K562 (cell line): ENCODE measurements around the gene SSU72. TPM values are rescaled to one million over a fixed set of nuclear protein-coding genes. Genes with fewer than 3 reads are reported as not detected.

ENCODE experiments used
- ELF1 ChIP-seq: fragments of 200-800 bp; sonication (Bioruptor generic); IDR thresholded peaks from 2 replicates; pipeline ENCODE4 v1.6.1; 2016; ENCODE audit warnings: missing genetic modification characterization, missing compliant biosample characterization
- ELF4 ChIP-seq: fragments of 450-650 bp; formaldehyde crosslinking; IDR thresholded peaks from 2 replicates; pipeline ENCODE4 v1.4.0; 2022; ENCODE audit warnings: missing genetic modification characterization
- JUN ChIP-seq, 2 experiments: sonication (generic) in 1 of 2; formaldehyde crosslinking in 1 of 2; IDR thresholded peaks; 2 replicates each; pipeline versions ENCODE4 v1.6.1 to v1.8.0; 2012 to 2022; ENCODE audit warnings: borderline replicate concordance in 2 of 2, mild to moderate bottlenecking in 2 of 2, improper control_type of control experiment in 1 of 2, low read depth in 1 of 2, low read length in 1 of 2, missing genetic modification reagents in 1 of 2
- PHB2 ChIP-seq: fragments of 450-650 bp; IDR thresholded peaks from 2 replicates; pipeline ENCODE4 v1.6.1; 2017; ENCODE audit warnings: low read depth
- TAF15 ChIP-seq: fragments of 200-400 bp; formaldehyde crosslinking; IDR thresholded peaks from 2 replicates; pipeline ENCODE4 v1.6.1; 2017; ENCODE audit warnings: mild to moderate bottlenecking, low read depth, low read length, moderate library complexity
- TEAD4 ChIP-seq, 2 experiments: sonication (generic) in 1 of 2; formaldehyde crosslinking in 1 of 2; IDR thresholded peaks; 2 replicates each; pipeline versions ENCODE4 v1.6.1 to v1.8.0; 2012 to 2022; ENCODE audit warnings: borderline replicate concordance in 1 of 2, inconsistent platforms in 1 of 2, low read length in 1 of 2, mild to moderate bottlenecking in 1 of 2, missing genetic modification reagents in 1 of 2
- ZKSCAN8 ChIP-seq: fragments of 200-800 bp; sonication (Bioruptor generic); IDR thresholded peaks from 2 replicates; pipeline ENCODE4 v1.6.1; 2016; ENCODE audit warnings: missing genetic modification characterization, missing compliant biosample characterization
- ZNF133 ChIP-seq: fragments of 250-450 bp; sonication (Bioruptor Pico); IDR thresholded peaks from 2 replicates; pipeline ENCODE4 v1.4.0; 2020; ENCODE audit warnings: mild to moderate bottlenecking
- ZNF143 ChIP-seq: sonication (generic); formaldehyde crosslinking; IDR thresholded peaks from 2 replicates; pipeline ENCODE4 v1.9.0; 2022; ENCODE audit warnings: mild to moderate bottlenecking, missing genetic modification reagents
- ZNF175 ChIP-seq: fragments of 200-800 bp; sonication (Bioruptor generic); IDR thresholded peaks from 2 replicates; pipeline ENCODE4 v1.6.1; 2016; ENCODE audit warnings: low read depth, mild to moderate bottlenecking, missing genetic modification characterization, missing compliant biosample characterization
- ZNF316 ChIP-seq: fragments of 450-650 bp; IDR thresholded peaks from 2 replicates; pipeline ENCODE4 v1.6.1; 2016
- polyA plus RNA-seq, 8 experiments: library from polyadenylated mRNA; depleted of rRNA in 4 of 8; stranded (reverse) in 5 of 8; unstranded in 3 of 8; fragments of >200 nt; fragmentation: Nextera tagmentation in 2 of 8; fragmentation: Illumina TruSeq in 1 of 8; extraction: Ambion mirVana in 2 of 8; extraction: Trizol in 1 of 8; gene quantifications; 2 replicates each; pipeline versions ENCODE4 v1.2.1 to v1.2.3, GENCODE V29; 2011 to 2014; ENCODE audit warnings: inconsistent platforms in 1 of 8, missing spikeins in 1 of 8
- total RNA-seq, 7 experiments: library from RNA; depleted of rRNA in 6 of 7; stranded (reverse); fragments of >200 nt in 6 of 7; fragmentation: Illumina TruSeq in 2 of 7; extraction: Trizol in 2 of 7; gene quantifications; 2 replicates each; pipeline versions ENCODE4 v1.2.1 to v1.2.3, GENCODE V29; 2011 to 2021; ENCODE audit warnings: low replicate concordance in 1 of 7
- TF ChIP-seq, protein P1 (sequence below): fragments of 250-450 bp; sonication (Bioruptor Pico); IDR thresholded peaks from 2 replicates; pipeline ENCODE4 v1.9.0; 2021; ENCODE audit warnings: mild to moderate bottlenecking, inconsistent platforms
- TF ChIP-seq, protein P2 (sequence below): fragments of 200-400 bp; formaldehyde crosslinking; IDR thresholded peaks from 2 replicates; pipeline ENCODE4 v1.6.1; 2017; ENCODE audit warnings: mild to moderate bottlenecking, low read depth, low read length, moderate library complexity
- TF ChIP-seq, protein P3 (sequence below), 2 experiments: IDR thresholded peaks in 1 of 2; conservative IDR thresholded peaks in 1 of 2; 2 replicates each; pipeline ENCODE4 v1.6.1; 2016; ENCODE audit warnings: low read depth in 2 of 2, mild to moderate bottlenecking in 1 of 2, missing compliant biosample characterization in 1 of 2, missing genetic modification characterization in 1 of 2, moderate library complexity in 1 of 2
- TF ChIP-seq, protein P4 (sequence below): fragments of 250-450 bp; sonication (Bioruptor Pico); IDR thresholded peaks from 2 replicates; pipeline ENCODE4 v1.5.0; 2020; ENCODE audit warnings: mild to moderate bottlenecking, borderline replicate concordance

SSU72 gene
- total and polyA plus RNA-seq, 9 of the 15 experiments (the other 6 are each of a cell fraction or from before 2014, with no cell fraction given), result 70.8 to 201 (median 94.6) TPM

DNA sequence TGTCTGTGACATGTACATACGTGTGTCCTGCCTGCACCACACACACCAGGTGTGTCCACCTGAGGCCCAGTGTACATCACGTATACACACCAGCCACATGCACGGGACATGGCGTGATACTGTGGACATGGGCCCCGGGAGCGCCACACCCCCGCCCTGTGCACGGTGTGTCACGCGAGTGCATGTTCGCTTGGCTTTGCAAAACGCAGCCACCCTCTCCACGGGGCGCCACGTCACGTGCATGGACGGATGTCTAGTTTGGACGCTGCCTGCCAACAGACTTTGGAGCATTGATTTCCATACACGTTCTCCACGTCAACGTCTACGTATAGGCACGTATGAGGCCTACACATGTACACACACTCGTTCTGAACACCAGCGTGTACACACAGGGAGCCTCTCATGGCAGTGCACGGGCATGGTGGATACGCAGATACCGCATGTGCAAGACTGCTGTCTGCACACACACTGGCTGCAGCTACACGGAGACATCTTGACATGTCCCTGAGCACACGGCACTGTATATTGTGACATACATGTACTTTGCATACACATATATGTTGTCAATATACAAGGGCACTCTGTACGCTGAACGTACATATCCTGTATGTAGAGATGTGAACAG is 36.9 kb downstream of the SSU72 start (continued):
- TF ChIP-seq JUN (IDR thresholded peaks at IDR 0.05; ENCODE audit: borderline replicate concordance, low read depth, low read length) (no peak), JUN (CRISPR knock-in tag; IDR thresholded peaks at IDR 0.05; ENCODE audit: borderline replicate concordance) (0 out of 2 replicates have a peak, but pooled peaks have one; percentile 53), TEAD4 (IDR thresholded peaks at IDR 0.05; ENCODE audit: low read length) (no peak), TEAD4 (CRISPR knock-in tag; IDR thresholded peaks at IDR 0.05; ENCODE audit: borderline replicate concordance) (0 out of 2 replicates have a peak, but pooled peaks have one; percentile 37), ZKSCAN8 (CRISPR knock-in tag) (no peak), ELF1 (tag) (no peak), ZNF316 (no peak), PHB2 (no peak), ZNF133 (no peak), ZNF175 (CRISPR knock-in tag) (no peak), TAF15 (no peak), ELF4 (CRISPR knock-in tag) (no peak), ZNF143 (CRISPR knock-in tag) (0 out of 2 replicates have a peak, but pooled peaks have one; percentile 49)
- TF ChIP-seq, protein P1, sequence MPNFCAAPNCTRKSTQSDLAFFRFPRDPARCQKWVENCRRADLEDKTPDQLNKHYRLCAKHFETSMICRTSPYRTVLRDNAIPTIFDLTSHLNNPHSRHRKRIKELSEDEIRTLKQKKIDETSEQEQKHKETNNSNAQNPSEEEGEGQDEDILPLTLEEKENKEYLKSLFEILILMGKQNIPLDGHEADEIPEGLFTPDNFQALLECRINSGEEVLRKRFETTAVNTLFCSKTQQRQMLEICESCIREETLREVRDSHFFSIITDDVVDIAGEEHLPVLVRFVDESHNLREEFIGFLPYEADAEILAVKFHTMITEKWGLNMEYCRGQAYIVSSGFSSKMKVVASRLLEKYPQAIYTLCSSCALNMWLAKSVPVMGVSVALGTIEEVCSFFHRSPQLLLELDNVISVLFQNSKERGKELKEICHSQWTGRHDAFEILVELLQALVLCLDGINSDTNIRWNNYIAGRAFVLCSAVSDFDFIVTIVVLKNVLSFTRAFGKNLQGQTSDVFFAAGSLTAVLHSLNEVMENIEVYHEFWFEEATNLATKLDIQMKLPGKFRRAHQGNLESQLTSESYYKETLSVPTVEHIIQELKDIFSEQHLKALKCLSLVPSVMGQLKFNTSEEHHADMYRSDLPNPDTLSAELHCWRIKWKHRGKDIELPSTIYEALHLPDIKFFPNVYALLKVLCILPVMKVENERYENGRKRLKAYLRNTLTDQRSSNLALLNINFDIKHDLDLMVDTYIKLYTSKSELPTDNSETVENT (CRISPR knock-in tag), result no peak
- TF ChIP-seq, protein P2, sequence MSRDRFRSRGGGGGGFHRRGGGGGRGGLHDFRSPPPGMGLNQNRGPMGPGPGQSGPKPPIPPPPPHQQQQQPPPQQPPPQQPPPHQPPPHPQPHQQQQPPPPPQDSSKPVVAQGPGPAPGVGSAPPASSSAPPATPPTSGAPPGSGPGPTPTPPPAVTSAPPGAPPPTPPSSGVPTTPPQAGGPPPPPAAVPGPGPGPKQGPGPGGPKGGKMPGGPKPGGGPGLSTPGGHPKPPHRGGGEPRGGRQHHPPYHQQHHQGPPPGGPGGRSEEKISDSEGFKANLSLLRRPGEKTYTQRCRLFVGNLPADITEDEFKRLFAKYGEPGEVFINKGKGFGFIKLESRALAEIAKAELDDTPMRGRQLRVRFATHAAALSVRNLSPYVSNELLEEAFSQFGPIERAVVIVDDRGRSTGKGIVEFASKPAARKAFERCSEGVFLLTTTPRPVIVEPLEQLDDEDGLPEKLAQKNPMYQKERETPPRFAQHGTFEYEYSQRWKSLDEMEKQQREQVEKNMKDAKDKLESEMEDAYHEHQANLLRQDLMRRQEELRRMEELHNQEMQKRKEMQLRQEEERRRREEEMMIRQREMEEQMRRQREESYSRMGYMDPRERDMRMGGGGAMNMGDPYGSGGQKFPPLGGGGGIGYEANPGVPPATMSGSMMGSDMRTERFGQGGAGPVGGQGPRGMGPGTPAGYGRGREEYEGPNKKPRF, result no peak
- TF ChIP-seq, protein P3, sequence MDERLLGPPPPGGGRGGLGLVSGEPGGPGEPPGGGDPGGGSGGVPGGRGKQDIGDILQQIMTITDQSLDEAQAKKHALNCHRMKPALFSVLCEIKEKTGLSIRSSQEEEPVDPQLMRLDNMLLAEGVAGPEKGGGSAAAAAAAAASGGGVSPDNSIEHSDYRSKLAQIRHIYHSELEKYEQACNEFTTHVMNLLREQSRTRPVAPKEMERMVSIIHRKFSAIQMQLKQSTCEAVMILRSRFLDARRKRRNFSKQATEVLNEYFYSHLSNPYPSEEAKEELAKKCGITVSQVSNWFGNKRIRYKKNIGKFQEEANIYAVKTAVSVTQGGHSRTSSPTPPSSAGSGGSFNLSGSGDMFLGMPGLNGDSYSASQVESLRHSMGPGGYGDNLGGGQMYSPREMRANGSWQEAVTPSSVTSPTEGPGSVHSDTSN (CRISPR knock-in tag; IDR thresholded peaks at IDR 0.05; ENCODE audit: low read depth), result no peak
- TF ChIP-seq, protein P3 (tag; conservative IDR thresholded peaks at IDR 0.05; ENCODE audit: low read depth), result no peak
- TF ChIP-seq, protein P4, sequence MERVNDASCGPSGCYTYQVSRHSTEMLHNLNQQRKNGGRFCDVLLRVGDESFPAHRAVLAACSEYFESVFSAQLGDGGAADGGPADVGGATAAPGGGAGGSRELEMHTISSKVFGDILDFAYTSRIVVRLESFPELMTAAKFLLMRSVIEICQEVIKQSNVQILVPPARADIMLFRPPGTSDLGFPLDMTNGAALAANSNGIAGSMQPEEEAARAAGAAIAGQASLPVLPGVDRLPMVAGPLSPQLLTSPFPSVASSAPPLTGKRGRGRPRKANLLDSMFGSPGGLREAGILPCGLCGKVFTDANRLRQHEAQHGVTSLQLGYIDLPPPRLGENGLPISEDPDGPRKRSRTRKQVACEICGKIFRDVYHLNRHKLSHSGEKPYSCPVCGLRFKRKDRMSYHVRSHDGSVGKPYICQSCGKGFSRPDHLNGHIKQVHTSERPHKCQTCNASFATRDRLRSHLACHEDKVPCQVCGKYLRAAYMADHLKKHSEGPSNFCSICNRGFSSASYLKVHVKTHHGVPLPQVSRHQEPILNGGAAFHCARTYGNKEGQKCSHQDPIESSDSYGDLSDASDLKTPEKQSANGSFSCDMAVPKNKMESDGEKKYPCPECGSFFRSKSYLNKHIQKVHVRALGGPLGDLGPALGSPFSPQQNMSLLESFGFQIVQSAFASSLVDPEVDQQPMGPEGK (CRISPR knock-in tag), result no peak
